Measurements from ENCODE around the gene DNAI7. TPM values are rescaled to one million over a fixed set of nuclear protein-coding genes. Genes with fewer than 3 reads are reported as not detected.

DNAI7 gene
- total RNA-seq, 1 donor, result 0.36 TPM

GRCh38 chr12:25126746-25127145 is 68.2 kb downstream of the DNAI7 start:
- no peak for TF ChIP-seq CTCF (IDR thresholded peaks at IDR 0.05; ENCODE audit: extremely low read depth, low read depth, low read length)
- Histone ChIP-seq H3K36me3 (ENCODE audit: insufficient read depth, low read length) (no peaks in the 10 kb centered on the region), H3K79me2 (ENCODE audit: insufficient read depth, low read length) (no peaks in the 10 kb centered on the region), H3K9me3 (ENCODE audit: low read depth, low read length) (no peaks in the 10 kb centered on the region), H3K4me2 (ENCODE audit: insufficient read depth, low read length) (no peak overlapping the region), H4K20me1 (ENCODE audit: insufficient read depth, low read length) (no peaks in the 10 kb centered on the region), H3K27ac (ENCODE audit: low read depth, low read length) (no peak overlapping the region), H3K4me1 (ENCODE audit: insufficient read depth, low read length) (peaks cover 1% of the 10 kb centered on the region), H2AFZ (ENCODE audit: low read length) (no peak overlapping the region), H3K27me3 (ENCODE audit: insufficient read depth, low read length) (no peaks in the 10 kb centered on the region), H3K4me3 (ENCODE audit: insufficient read depth, low read length) (no peak overlapping the region)
- DNase-seq (ENCODE audit: insufficient read length, low spot score, missing footprints), result no peak

- no peak overlapping the region for H3K4me3 ChIP-seq (ENCODE audit: insufficient read depth, low read length)
- no peak overlapping the region for H2AFZ ChIP-seq (ENCODE audit: low read length)
- peaks cover 4% of the 10 kb centered on the region for H3K4me1 ChIP-seq (ENCODE audit: insufficient read depth, low read length)
- no peaks in the 10 kb centered on the region for H3K36me3 ChIP-seq (ENCODE audit: insufficient read depth, low read length)
- H3K4me2 ChIP-seq (ENCODE audit: insufficient read depth, low read length), result no peak overlapping the region
- no peak overlapping the region for H3K27ac ChIP-seq (ENCODE audit: low read depth, low read length)
- DNase-seq (ENCODE audit: insufficient read length, low spot score, missing footprints), result no peak
- TF ChIP-seq CTCF (IDR thresholded peaks at IDR 0.05; ENCODE audit: extremely low read depth, low read depth, low read length), result no peak
- no peaks in the 10 kb centered on the region for H3K9me3 ChIP-seq (ENCODE audit: low read depth, low read length)
- H4K20me1 ChIP-seq (ENCODE audit: insufficient read depth, low read length), result no peaks in the 10 kb centered on the region
- H3K27me3 ChIP-seq (ENCODE audit: insufficient read depth, low read length), result no peaks in the 10 kb centered on the region
- no peaks in the 10 kb centered on the region for H3K79me2 ChIP-seq (ENCODE audit: insufficient read depth, low read length)
Measured at GRCh38 chr12:25126101-25126500, 68.9 kb downstream of the DNAI7 start.

- H3K36me3 ChIP-seq (ENCODE audit: insufficient read depth, low read length), result no peaks in the 10 kb centered on the region
- H3K27me3 ChIP-seq (ENCODE audit: insufficient read depth, low read length), result no peaks in the 10 kb centered on the region
- no peak for TF ChIP-seq CTCF (IDR thresholded peaks at IDR 0.05; ENCODE audit: extremely low read depth, low read depth, low read length)
Measured at GRCh38 chr12:25124493-25124892, 70.5 kb downstream of the DNAI7 start.

GRCh38 chr12:25123126-25123525 is 71.8 kb downstream of the DNAI7 start:
- H3K9me3 ChIP-seq (ENCODE audit: low read depth, low read length), result no peaks in the 10 kb centered on the region
- no peak for TF ChIP-seq CTCF (IDR thresholded peaks at IDR 0.05; ENCODE audit: extremely low read depth, low read depth, low read length)
- no peaks in the 10 kb centered on the region for H3K36me3 ChIP-seq (ENCODE audit: insufficient read depth, low read length)
- H2AFZ ChIP-seq (ENCODE audit: low read length), result no peak overlapping the region
- no peak overlapping the region for H3K4me2 ChIP-seq (ENCODE audit: insufficient read depth, low read length)
- peaks cover 4% of the 10 kb centered on the region for H3K4me1 ChIP-seq (ENCODE audit: insufficient read depth, low read length)
- H3K4me3 ChIP-seq (ENCODE audit: insufficient read depth, low read length), result no peak overlapping the region
- no peaks in the 10 kb centered on the region for H3K27me3 ChIP-seq (ENCODE audit: insufficient read depth, low read length)
- DNase-seq (ENCODE audit: insufficient read length, low spot score, missing footprints), result no peak
- H3K79me2 ChIP-seq (ENCODE audit: insufficient read depth, low read length), result no peaks in the 10 kb centered on the region
- no peak overlapping the region for H3K27ac ChIP-seq (ENCODE audit: low read depth, low read length)
- no peaks in the 10 kb centered on the region for H4K20me1 ChIP-seq (ENCODE audit: insufficient read depth, low read length)

More at GRCh38 chr12:25124493-25124892, 70.5 kb downstream of the DNAI7 start:
- Histone ChIP-seq H3K27ac (ENCODE audit: low read depth, low read length) (no peak overlapping the region), H3K9me3 (ENCODE audit: low read depth, low read length) (no peaks in the 10 kb centered on the region), H3K4me2 (ENCODE audit: insufficient read depth, low read length) (no peak overlapping the region), H3K79me2 (ENCODE audit: insufficient read depth, low read length) (no peaks in the 10 kb centered on the region), H2AFZ (ENCODE audit: low read length) (no peak overlapping the region), H4K20me1 (ENCODE audit: insufficient read depth, low read length) (no peaks in the 10 kb centered on the region), H3K4me1 (ENCODE audit: insufficient read depth, low read length) (peaks cover 4% of the 10 kb centered on the region), H3K4me3 (ENCODE audit: insufficient read depth, low read length) (no peak overlapping the region)
- DNase-seq (ENCODE audit: insufficient read length, low spot score, missing footprints), result no peak

All from osteoblast (primary cell).